AG10803 (cell line): ENCODE measurements around the gene RAB31.

Source experiments
- DNase-seq: peaks from one replicate; pipeline ENCODE4 v3.0.0; 2010; ENCODE audit warnings: low read depth
- H3K4me3 ChIP-seq: 2 replicates; pipeline ENCODE4 v1.5.1; 2011; ENCODE audit warnings: mild to moderate bottlenecking, low read length, control low read depth
- TF ChIP-seq, protein P1 (sequence below): conservative IDR thresholded peaks from 2 replicates; pipeline ENCODE4 v1.5.1; 2011; ENCODE audit warnings: mild to moderate bottlenecking, low read length, control low read depth, inconsistent platforms

RAB31 gene

DNA sequence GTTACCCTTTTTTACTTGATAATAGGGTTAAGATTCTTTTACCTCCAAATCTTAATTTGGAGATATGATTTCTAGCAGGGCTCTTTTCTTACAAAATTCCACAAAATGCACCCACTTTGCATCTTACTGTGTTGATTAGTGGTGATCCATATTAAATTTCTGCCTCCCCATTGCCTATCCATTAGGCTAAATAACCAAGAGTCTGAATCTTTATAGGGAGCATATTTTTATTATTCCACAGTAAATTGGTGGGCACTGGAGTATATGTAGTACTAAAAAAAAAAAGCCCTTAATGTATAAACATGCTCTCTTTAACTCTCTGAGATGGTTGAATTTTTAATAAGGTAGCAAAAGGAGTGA is 169.5 kb downstream of the RAB31 start:
- peak overlapping the region; percentile 35 for H3K4me3 ChIP-seq
- TF ChIP-seq, protein P1, sequence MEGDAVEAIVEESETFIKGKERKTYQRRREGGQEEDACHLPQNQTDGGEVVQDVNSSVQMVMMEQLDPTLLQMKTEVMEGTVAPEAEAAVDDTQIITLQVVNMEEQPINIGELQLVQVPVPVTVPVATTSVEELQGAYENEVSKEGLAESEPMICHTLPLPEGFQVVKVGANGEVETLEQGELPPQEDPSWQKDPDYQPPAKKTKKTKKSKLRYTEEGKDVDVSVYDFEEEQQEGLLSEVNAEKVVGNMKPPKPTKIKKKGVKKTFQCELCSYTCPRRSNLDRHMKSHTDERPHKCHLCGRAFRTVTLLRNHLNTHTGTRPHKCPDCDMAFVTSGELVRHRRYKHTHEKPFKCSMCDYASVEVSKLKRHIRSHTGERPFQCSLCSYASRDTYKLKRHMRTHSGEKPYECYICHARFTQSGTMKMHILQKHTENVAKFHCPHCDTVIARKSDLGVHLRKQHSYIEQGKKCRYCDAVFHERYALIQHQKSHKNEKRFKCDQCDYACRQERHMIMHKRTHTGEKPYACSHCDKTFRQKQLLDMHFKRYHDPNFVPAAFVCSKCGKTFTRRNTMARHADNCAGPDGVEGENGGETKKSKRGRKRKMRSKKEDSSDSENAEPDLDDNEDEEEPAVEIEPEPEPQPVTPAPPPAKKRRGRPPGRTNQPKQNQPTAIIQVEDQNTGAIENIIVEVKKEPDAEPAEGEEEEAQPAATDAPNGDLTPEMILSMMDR: no peak
- DNase-seq: no peak

DNA sequence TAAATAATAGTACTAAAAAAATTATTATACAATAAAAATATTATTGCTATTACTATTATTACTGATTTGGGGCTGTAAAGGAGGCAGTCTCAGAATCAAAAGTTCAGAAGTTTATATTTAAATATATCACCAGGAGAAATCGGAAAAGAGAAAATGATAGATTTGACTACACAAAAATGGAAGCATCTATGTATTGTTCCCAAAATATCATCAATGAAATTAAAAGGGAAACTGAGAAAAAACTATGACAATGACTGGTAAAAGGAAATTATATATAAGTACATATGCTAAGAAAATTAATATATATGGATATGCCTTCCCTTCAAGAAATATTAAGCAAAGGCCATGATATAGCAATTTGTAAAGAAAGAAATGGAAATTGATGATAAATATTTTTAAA is 170.0 kb downstream of the RAB31 start:
- no peak overlapping the region for H3K4me3 ChIP-seq
- TF ChIP-seq, protein P1: no peak
- no peak for DNase-seq

DNA sequence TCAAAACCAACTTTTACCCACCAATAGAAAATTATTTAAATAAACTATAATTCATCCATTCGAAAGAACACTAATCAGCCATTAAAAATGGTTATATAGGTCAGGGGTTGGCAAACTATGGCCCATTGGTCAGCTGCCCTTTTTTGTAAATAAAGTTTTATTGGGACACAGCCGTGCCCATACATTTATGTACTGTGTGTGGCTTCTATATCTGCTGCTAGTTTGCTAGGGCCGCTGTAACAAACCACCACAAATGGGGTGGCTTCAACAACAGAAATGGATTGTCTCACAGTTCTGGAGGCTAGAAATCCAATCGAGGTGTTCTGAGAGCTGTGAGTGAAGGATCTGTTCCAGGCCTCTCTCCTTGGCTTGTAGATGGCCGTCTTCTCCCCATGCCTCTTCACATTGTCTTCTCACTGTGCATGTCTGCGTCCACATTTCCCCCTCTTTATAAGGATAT is 170.7 kb downstream of the RAB31 start:
- DNase-seq: no peak
- TF ChIP-seq, protein P1: no peak
- no peak overlapping the region for H3K4me3 ChIP-seq

DNA sequence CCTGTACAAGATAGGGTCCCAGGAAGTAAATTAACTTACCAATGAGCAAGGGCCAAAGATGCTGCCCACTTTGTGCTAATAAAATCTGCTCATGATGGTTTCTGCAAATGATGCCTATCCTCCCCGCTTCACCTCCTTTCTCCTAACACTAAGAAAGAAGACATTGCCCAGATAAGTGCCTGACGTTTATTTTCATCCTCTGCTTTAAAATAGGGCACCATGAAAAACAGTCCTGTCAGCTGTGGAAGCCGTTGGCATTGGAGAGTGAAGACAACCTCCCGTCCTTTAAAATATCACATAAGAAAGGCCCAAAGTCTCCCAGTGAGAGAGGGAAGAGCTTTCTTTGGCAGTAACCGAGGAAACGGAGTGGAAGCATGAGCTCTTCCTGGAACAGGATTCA is 176.0 kb downstream of the RAB31 start:
- TF ChIP-seq, protein P1: no peak
- DNase-seq: no peak
- no peak overlapping the region for H3K4me3 ChIP-seq

DNA sequence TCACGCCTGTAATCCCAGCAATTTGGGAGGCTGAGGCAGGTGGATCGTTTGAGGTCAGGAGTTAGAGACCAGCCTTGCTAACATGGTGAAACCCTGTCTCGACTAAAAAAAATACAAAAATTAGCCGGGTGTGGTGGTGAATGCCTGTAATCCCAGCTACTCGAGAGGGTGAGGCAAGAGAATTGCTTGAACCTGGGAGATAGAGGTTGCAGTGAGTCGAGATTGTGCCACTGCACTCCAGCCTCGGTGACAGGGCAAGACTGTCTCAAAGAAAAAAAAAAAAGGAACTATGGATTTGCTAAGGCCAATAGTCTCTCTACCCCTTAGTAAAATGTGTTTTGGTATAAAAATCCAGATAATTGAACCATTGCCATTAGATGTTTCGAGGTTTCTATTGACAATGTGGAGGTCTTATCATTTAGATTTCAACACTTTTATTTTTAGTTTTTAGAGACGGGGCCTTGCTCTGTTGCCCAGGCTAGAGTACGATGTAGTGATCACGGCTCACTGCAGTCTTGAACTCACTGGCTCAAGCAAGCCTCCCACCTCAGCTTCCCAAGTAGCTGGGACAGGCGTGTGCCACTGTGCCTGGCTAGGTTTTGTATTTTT is 176.5 kb downstream of the RAB31 start:
- TF ChIP-seq, protein P1: no peak
- H3K4me3 ChIP-seq: no peak overlapping the region
- DNase-seq: no peak

DNA sequence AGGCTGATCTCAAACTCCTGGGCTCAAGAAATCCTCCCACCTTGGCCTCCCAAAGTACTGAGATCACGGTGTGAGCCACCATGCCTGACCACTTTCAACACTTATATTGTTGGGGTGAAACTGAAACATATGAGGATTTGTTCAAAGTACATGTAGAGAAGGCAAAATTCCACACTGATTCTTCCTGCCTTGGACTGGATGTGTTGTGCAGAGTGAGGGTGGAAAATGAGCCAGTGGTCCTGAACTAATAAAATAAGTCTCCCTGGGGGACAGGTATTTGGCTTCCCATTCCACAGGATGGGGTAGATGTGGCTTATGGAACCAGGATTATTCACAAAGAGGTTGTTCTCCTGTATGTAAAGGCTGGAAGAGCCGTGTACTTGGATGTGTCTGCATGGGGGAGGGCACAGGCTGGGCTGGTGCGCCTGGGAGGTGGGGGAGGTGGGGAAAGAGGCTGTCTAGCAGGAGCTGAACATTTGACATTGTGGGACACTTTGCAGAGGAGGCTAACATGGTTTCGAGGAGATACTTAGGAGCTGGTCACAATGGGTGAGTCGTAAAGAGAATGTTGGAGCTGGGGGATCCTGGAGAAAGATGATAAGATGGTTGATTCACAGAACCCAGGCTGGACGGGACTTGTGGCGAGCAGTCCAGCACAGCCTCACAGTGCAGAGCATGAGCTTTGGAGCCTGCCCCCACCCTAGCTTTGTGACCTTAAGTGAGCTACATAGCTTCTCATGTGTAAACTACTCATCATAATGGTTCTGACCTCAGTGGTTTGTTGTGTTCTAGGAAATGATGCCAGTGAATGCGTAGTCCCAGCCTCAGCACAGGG is 177.3 kb downstream of the RAB31 start, which contains the start of gene TXNDC2:
TSS of gene TXNDC2 (plus strand) at position 804 of the 835 bp plus-strand sequence. CDS start 708 bp downstream, outside the sequence.
- TF ChIP-seq, protein P1: no peak
- H3K4me3 ChIP-seq: no peak within 1 kb of the TSS
- DNase-seq: no peak

DNA sequence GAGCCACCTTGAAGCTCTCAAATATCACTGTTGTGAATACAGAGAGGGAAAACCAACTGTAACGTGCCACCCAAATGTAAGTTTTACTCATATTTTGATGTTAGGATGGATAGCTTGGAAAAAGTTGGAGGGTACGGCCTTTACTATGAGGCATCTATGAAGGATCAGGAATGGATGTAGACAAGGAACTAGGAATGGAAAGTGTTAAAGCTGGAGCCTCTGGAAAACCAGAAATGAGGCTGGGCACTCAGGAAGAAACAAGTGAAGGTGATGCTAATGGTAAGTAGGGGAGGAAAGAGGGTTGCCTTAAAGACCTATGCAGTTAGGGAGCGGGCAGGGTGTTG is 177.9 kb downstream of the RAB31 start:
- H3K4me3 ChIP-seq: no peak overlapping the region
- TF ChIP-seq, protein P1: no peak
- DNase-seq: no peak
